GM21367 (cell line): ENCODE data around the gene PTPN11.
"Not testable (repeated sequence)": the region's sequence is repeated elsewhere in the genome, so short reads cannot be mapped to it uniquely, and the experiment has no call there.

ENCODE experiments used
- ATAC-seq: cut with Tn5 transposase; IDR thresholded peaks from one replicate; pipeline ENCODE4 v1.9.1; 2021; ENCODE audit not compliant: unreplicated experiment

The PTPN11 gene

GRCh38 chr12:112409064-112409905 is 9.5 kb upstream of the PTPN11 start, which contains the start of gene RPL6:
Gene RPL6 (minus strand): TSS chr12:112409605. CDS start chr12:112408656, 949 bp downstream.
- ATAC-seq = no peak

- no peak for ATAC-seq
Observed at GRCh38 chr12:112409906-112410244, 8.9 kb upstream of the PTPN11 start.

GRCh38 chr12:112413855-112414625 is 4.7 kb upstream of the PTPN11 start:
- no peak for ATAC-seq

GRCh38 chr12:112415457-112415856 is 3.3 kb upstream of the PTPN11 start:
- not testable (repeated sequence) for ATAC-seq

GRCh38 chr12:112418273-112418607 is 507 bp upstream of the PTPN11 start:
- no peak for ATAC-seq

- ATAC-seq = no peak
Observed at GRCh38 chr12:112419297-112420133, 768 bp downstream of the PTPN11 start.

- no peak for ATAC-seq
Observed at GRCh38 chr12:112420740-112421139, 2.0 kb downstream of the PTPN11 start.

GRCh38 chr12:112421363-112421762 is 2.6 kb downstream of the PTPN11 start:
- no peak for ATAC-seq

GRCh38 chr12:112422531-112422930 is 3.8 kb downstream of the PTPN11 start:
- ATAC-seq = no peak

GRCh38 chr12:112424126-112424525 is 5.4 kb downstream of the PTPN11 start:
- ATAC-seq = no peak

- no peak for ATAC-seq
Observed at GRCh38 chr12:112425582-112426382, 7.0 kb downstream of the PTPN11 start.

- ATAC-seq = no peak
Observed at GRCh38 chr12:112427760-112428159, 9.0 kb downstream of the PTPN11 start.

- no peak for ATAC-seq
Observed at GRCh38 chr12:112430929-112431328, 12.2 kb downstream of the PTPN11 start.

GRCh38 chr12:112431965-112432364 is 13.2 kb downstream of the PTPN11 start:
- no peak for ATAC-seq

GRCh38 chr12:112433551-112433950 is 14.8 kb downstream of the PTPN11 start:
- ATAC-seq = no peak

GRCh38 chr12:112438645-112439044 is 19.9 kb downstream of the PTPN11 start:
- not testable (repeated sequence) for ATAC-seq

GRCh38 chr12:112439769-112440168 is 21.0 kb downstream of the PTPN11 start:
- ATAC-seq = no peak

- ATAC-seq = not testable (repeated sequence)
Observed at GRCh38 chr12:112440653-112441052, 21.9 kb downstream of the PTPN11 start.

GRCh38 chr12:112443916-112444315 is 25.2 kb downstream of the PTPN11 start:
- no peak for ATAC-seq

- no peak for ATAC-seq
Observed at GRCh38 chr12:112446008-112446725, 27.4 kb downstream of the PTPN11 start.
